Body of pancreas (tissue), 4 donors: ENCODE measurements around the gene FHOD1. TPM values are rescaled to one million over a fixed set of nuclear protein-coding genes. Genes with fewer than 3 reads are reported as not detected.

ENCODE experiments used
- ATAC-seq: fragments of 150-250 bp; one replicate; pipeline ENCODE4 v1.9.1; 2016
- DNase-seq, 4 donors: peaks; one replicate each; pipeline ENCODE4 v3.0.0-alpha.2; 2019
- H3K27ac ChIP-seq, 4 donors: fragments of 200-600 bp; sonication (generic); 1 replicate in 3 of 4; 2 replicates in 1 of 4; pipeline versions ENCODE4 v1.5.1 to v1.6.1; 2016 to 2019; ENCODE audit warnings: mild to moderate bottlenecking in 1 of 4, mixed read lengths in 1 of 4, moderate library complexity in 1 of 4
- H3K27me3 ChIP-seq, 2 donors: fragments of 200-600 bp; sonication (generic); one replicate each; pipeline ENCODE4 v1.6.0; 2016; ENCODE audit warnings: mild to moderate bottlenecking in 1 of 2
- H3K36me3 ChIP-seq, 2 donors: fragments of 200-600 bp; sonication (generic); replicated peaks in 1 of 2; 2 replicates each; pipeline ENCODE4 v1.5.1; 2016; ENCODE audit warnings: low read depth in 2 of 2; ENCODE audit not compliant: insufficient read depth in 1 of 2
- H3K4me1 ChIP-seq: fragments of 200-600 bp; sonication (generic); one replicate; pipeline ENCODE4 v1.6.0; 2016
- H3K4me3 ChIP-seq, 2 donors: fragments of 200-600 bp; sonication (generic); 1 replicate in 1 of 2; 2 replicates in 1 of 2; pipeline ENCODE4 v1.5.1; 2016 to 2019
- H3K9me3 ChIP-seq, 3 donors: fragments of 200-600 bp; sonication (generic); 1 replicate in 2 of 3; 2 replicates in 1 of 3; pipeline ENCODE4 v1.5.1; 2016
- POLR2A ChIP-seq, 3 donors: fragments of 450-650 bp; IDR thresholded peaks; one replicate each; pipeline ENCODE4 v1.6.1; 2016; ENCODE audit warnings: antibody characterized with exemption in 3 of 3, mild to moderate bottlenecking in 2 of 3
- WGBS, 2 donors: methylation state at CpG; one replicate each; pipeline ENCODE4 v1.1.5; 2017; 5-methylcytosine and 5-hydroxymethylcytosine counted together
- intact Hi-C: fragments of 100-400 bp; cut with DNase I; formaldehyde crosslinking; loops from one replicate; pipeline ENCODE4 v1.15.1; 2023
- total RNA-seq, 2 donors: library from RNA; depleted of rRNA; stranded (reverse); fragments of >200 nt; gene quantifications; one replicate each; pipeline ENCODE4 v1.1.0, GENCODE V29; 2016
- TF ChIP-seq, protein P1 (sequence below), 7 experiments: fragments of 450-650 bp in 4 of 7; fragments of 200-600 bp in 3 of 7; sonication (generic) in 3 of 7; IDR thresholded peaks; one replicate each; pipeline ENCODE4 v1.5.1; 2016 to 2019; ENCODE audit warnings: antibody characterized with exemption in 7 of 7

Gene FHOD1
- total RNA-seq, 2 donors from 2014 or later, result 12.2 to 26.4 TPM

DNA sequence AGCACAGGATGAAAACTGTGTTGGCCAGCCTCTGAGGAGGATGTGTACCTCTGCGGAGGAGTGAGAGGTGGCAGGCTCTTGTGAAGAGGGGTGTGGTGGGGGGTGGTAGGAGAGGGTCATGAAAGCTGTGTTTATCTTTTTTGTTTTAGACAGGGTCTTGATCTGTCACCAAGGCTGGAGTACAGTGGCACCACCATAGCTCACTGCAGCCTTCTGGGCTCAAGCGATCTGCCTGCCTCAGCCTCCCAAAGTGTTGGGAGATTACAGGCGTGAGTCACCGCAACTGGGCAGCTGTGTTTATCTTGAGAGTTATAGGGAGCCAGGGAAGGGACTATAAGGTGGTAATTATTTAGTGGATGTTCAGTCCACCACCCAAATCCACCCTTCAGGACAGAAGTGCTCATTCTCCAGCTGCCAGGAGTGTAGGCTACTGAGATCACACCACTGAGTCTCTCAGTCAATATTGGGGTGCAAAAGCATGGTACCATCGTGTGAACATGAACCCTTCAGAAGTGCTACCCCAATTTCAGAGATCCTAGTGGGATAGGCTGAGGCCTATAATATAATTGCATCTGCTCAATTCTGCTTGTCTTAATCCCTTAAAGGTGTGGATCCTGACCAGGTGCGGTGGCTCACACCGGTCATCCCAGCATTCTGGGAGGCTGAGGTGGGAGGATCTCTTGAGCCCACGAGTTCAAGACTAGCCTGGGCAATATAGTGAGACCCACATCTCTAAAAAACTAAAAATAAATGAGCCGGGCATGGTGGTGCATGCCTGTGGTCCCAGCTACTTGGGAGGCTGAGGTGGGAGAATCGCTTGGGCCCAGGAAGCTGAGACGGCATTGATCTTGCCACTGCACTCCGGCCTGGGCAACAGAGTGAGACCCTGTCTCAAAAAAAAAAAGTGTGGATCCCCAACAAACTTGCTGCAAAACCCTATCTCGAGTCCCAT lies 56.6 kb downstream of the FHOD1 start:
- H3K4me1 ChIP-seq, result peaks cover 28% of the 10 kb centered on the region
- 62 to 66% methylated on average over 13 of the region's 13 CpGs for WGBS, 2 donors
- H3K27ac ChIP-seq, result no peak overlapping the region
- DNase-seq (no peak), ATAC-seq (no peak)
- H3K36me3 ChIP-seq, result peaks cover 6% of the 10 kb centered on the region in 2 donors
- no peaks in the 10 kb centered on the region for H3K27me3 ChIP-seq
- H3K9me3 ChIP-seq, result no peaks in the 10 kb centered on the region
- TF ChIP-seq, protein P1, sequence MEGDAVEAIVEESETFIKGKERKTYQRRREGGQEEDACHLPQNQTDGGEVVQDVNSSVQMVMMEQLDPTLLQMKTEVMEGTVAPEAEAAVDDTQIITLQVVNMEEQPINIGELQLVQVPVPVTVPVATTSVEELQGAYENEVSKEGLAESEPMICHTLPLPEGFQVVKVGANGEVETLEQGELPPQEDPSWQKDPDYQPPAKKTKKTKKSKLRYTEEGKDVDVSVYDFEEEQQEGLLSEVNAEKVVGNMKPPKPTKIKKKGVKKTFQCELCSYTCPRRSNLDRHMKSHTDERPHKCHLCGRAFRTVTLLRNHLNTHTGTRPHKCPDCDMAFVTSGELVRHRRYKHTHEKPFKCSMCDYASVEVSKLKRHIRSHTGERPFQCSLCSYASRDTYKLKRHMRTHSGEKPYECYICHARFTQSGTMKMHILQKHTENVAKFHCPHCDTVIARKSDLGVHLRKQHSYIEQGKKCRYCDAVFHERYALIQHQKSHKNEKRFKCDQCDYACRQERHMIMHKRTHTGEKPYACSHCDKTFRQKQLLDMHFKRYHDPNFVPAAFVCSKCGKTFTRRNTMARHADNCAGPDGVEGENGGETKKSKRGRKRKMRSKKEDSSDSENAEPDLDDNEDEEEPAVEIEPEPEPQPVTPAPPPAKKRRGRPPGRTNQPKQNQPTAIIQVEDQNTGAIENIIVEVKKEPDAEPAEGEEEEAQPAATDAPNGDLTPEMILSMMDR (IDR thresholded peaks at IDR 0.05), result no peak
- no peak for TF ChIP-seq POLR2A (IDR thresholded peaks at IDR 0.05)
- H3K4me3 ChIP-seq, result no peak overlapping the region
- intact Hi-C loops, result no loop called here

DNA sequence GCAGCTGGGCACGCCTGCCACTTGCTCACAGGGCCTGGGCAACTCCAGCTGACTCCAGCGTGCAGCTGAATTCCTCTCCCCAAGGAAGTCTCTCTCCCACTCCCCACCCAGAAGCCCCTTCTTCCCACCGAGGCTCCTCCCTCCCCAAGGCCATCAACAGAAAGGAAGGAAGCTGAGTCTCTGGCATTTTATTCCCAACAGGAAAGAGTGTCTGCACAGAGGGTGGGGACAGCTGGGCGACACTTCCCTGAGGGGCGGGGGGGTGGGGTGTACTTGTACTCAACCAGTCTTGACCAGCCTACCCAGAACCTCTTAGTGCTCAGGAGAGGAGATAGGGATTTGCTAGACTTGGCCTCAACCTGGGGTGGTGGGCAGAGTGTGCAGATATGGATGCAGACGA lies 57.2 kb downstream of the FHOD1 start, which contains the start of gene EXOC3L1:
Gene EXOC3L1 (minus strand): TSS at position 96 of the 400 bp plus-strand sequence. CDS start 460 bp downstream, outside the sequence.
- intact Hi-C loops, result no loop called here
- WGBS, 2 donors, result 45 to 57% methylated on average over 6 of the region's 6 CpGs
- DNase-seq (no peak), ATAC-seq (no peak)
- Histone ChIP-seq H3K27ac (no peak within 1 kb of the TSS), H3K9me3 (no peaks in the 10 kb centered on the region), H3K4me3 (no peak within 1 kb of the TSS), H3K27me3 (no peaks in the 10 kb centered on the region), H3K4me1 (peaks cover 35% of the 10 kb centered on the region), H3K36me3 (peaks cover 0 to 3% of the 10 kb centered on the region in 2 donors)
- TF ChIP-seq POLR2A (IDR thresholded peaks at IDR 0.05), result no peak
- TF ChIP-seq, protein P1 (IDR thresholded peaks at IDR 0.05), result no peak

DNA sequence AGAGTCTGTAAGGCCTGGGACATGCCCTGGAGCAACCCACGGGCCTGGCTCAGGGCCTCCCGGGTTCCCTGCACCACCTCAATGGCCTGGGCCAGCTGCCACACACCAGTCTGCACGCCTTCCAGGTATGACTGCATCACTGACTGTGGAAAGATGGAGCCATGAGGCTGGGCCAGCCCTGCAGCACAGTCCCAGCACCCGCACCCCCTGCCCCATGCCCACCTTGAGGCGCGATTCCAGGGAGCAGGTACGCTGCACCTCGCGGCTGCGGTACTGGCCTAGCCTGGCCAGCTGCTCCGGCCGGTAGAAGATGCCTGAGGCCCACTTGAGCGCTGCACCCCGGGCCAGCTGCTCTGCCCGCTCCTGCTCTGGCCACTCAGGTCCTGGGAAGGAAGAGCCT lies 58.5 kb downstream of the FHOD1 start:
- intact Hi-C loops, result loop anchor here (10.0 kb wide), 1 partner anchor 214 kb away; no protein-coding TSS in a partner anchor
- 80 to 84% methylated on average over 4 to 15 of the region's 15 CpGs for WGBS, 2 donors
- no peak overlapping the region for H3K4me3 ChIP-seq
- H3K27ac ChIP-seq, result no peak overlapping the region
- no peaks in the 10 kb centered on the region for H3K36me3 ChIP-seq
- no peak for ATAC-seq
- no peak for DNase-seq
- peaks cover 41% of the 10 kb centered on the region for H3K4me1 ChIP-seq
- H3K27me3 ChIP-seq, result no peaks in the 10 kb centered on the region
- no peaks in the 10 kb centered on the region for H3K9me3 ChIP-seq
- TF ChIP-seq POLR2A (IDR thresholded peaks at IDR 0.05), result no peak
- TF ChIP-seq, protein P1 (IDR thresholded peaks at IDR 0.05), result no peak

DNA sequence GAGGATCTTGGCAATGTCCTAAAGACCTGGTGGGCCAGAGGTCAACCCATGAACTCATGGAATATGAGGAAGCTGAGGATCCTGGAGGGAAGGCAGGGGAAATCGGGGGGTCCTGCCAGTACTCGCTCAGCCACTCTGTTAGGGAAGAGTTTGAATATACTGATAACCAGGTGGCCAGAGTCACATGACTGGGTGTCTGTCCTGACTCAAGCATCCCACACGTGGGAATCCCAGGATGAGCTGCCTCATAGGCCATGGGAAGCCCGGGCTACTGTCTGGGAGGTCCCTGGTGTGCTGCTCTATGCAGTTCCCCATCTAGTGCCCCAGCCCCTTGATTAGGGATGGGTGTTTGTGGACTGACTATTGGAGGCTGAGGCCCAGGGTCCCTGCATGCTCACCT lies 59.0 kb downstream of the FHOD1 start:
- intact Hi-C loops, result loop anchor here (10.0 kb wide), 1 partner anchor 214 kb away; no protein-coding TSS in a partner anchor
- DNase-seq (no peak), ATAC-seq (no peak)
- 71 to 72% methylated on average over 3 to 4 of the region's 4 CpGs for WGBS, 2 donors
- no peak overlapping the region for H3K4me3 ChIP-seq
- no peaks in the 10 kb centered on the region for H3K36me3 ChIP-seq
- no peaks in the 10 kb centered on the region for H3K27me3 ChIP-seq
- peaks cover 37% of the 10 kb centered on the region for H3K4me1 ChIP-seq
- no peak for TF ChIP-seq POLR2A (IDR thresholded peaks at IDR 0.05)
- no peaks in the 10 kb centered on the region for H3K9me3 ChIP-seq
- no peak overlapping the region for H3K27ac ChIP-seq

DNA sequence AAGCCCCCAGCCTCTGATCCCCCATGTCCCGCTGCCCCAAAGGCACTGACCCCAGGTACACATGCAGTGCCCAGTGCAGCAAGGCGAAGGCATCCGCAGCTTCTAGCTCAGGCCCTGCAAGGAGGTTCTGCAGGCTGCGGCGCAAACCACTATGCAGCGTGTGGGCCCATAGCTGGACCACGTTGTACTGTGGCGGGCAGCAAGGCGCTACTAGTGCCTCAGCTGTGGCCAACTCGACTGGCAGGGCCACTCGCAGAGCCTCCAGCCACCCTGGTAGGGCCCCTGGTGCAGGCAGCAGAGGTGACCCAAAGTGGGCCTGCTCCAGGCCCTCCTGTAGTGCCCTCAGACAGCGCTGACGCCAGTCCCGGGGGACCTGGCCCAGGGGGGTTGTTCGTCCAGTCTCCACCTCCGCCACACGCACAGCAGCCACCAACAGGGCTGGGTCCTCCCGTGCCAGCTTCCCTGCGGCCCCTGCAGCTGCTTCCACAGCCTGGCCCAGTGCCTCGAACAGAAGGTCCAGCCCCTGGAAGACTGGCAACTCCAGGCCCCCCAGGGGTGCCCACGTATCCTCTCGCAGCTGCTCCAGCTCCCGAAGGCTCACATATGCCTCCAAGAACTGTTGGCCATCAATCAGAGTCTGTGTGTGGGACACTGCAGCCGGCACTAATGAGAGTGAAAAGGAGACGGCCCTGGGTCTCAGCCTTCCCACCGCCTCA lies 59.9 kb downstream of the FHOD1 start:
- no peaks in the 10 kb centered on the region for H3K36me3 ChIP-seq
- no peak for ATAC-seq
- no peak overlapping the region for H3K4me3 ChIP-seq
- WGBS, 2 donors, result 77 to 79% methylated on average over 6 to 25 of the region's 26 CpGs
- no peaks in the 10 kb centered on the region for H3K9me3 ChIP-seq
- no peak for TF ChIP-seq POLR2A (IDR thresholded peaks at IDR 0.05)
- TF ChIP-seq, protein P1 (IDR thresholded peaks at IDR 0.05), result no peak
- H3K4me1 ChIP-seq, result peaks cover 34% of the 10 kb centered on the region
- intact Hi-C loops, result loop anchor here (10.0 kb wide), 1 partner anchor 213 kb away; no protein-coding TSS in a partner anchor
- no peaks in the 10 kb centered on the region for H3K27me3 ChIP-seq
- no peak for DNase-seq
- no peak overlapping the region for H3K27ac ChIP-seq
